Gastrocnemius medialis (tissue), 4 donors: ENCODE data around the gene USP15.

Experiments
- CTCF ChIP-seq, 5 experiments: fragments of 450-650 bp in 3 of 5; fragments of 200-600 bp in 2 of 5; sonication (generic) in 2 of 5; IDR thresholded peaks in 4 of 5; conservative IDR thresholded peaks in 1 of 5; 1 replicate in 4 of 5; 2 replicates in 1 of 5; pipeline ENCODE4 v1.5.1; 2016 to 2019; ENCODE audit warnings: antibody characterized with exemption in 5 of 5, mild to moderate bottlenecking in 3 of 5, moderate library complexity in 3 of 5
- POLR2A ChIP-seq, 2 donors: fragments of 450-650 bp; IDR thresholded peaks; one replicate each; pipeline ENCODE4 v1.6.1; 2017; ENCODE audit warnings: antibody characterized with exemption in 2 of 2, mild to moderate bottlenecking in 2 of 2, moderate library complexity in 2 of 2

DNA sequence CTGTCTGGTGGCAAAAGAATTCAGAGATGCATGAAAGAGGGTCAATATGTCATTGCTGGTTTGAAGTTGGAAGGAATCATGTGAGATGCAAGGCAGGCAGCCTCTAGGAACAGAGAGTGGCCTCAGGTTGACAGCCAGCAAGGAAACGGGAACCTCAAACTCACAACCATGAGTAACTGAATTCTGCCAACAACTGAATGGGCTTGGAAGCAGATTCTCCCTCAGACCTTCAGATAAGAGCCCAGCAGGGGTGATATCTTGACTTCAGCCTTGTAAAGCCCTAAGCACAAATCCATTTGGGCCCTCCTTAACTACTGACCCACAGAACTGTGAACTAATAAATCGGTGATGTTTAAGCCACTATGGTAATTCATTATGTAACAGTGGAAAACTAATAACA is 35.8 kb downstream of the USP15 start:
- TF ChIP-seq CTCF (IDR thresholded peaks at IDR 0.05 in 4 of 5, conservative IDR thresholded peaks at IDR 0.05 in 1 of 5) (no peak), POLR2A (IDR thresholded peaks at IDR 0.05) (no peak)
